ENCODE measurements around the gene RAD50.

DNA sequence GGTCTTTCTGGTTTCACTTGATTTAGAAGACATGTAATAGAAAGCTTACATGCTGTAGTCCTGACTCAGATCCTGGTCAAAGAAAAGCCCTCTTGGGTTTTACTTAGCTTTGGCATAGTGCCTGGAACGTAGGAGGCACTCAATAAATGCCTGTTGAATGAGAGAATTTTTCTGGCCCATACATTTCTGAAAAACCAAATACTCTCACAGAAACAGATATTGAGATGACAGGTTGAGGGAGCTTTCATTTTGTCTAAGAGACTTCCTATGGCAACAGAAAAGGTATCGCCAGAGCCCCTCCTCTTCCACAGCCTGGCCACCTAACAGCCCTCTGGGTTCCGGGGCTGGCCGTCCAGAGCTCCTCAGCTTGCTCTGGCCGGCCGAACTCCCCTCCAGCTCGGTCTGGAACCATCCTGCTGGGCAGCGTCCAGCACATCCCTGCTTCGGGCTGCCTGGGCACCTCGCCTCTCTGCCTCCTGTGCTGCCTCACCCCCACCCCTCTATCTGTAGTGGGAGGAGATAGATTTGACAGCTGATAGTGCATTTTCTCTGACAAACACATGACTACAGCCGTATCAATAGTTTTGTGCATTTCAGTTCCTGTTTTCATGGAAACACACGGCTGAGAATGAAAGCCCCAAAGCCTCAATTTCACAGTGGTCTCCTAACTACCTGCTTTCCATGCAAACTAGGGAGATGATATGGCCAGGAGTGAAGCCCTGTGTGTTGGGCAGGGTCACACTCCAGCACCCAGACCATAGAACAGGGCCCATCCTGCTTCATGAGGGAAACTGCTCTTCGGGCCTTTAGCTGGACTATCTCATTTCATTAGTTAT is 118.1 kb downstream of the RAD50 start:
- TF ChIP-seq TAF1 (IDR thresholded peaks at IDR 0.05; ENCODE audit: borderline replicate concordance, insufficient read depth, low read length) (no peak), SIN3A (IDR thresholded peaks at IDR 0.05; ENCODE audit: borderline replicate concordance, insufficient read depth, low read length) (no peak), POLR2AphosphoS5 (IDR thresholded peaks at IDR 0.05; ENCODE audit: low read depth, low read length) (no peak), FOXP2 (optimal IDR thresholded peaks at IDR 0.05; ENCODE audit: borderline replicate concordance, extremely low read depth, extremely low read length, insufficient read depth) (no peak)
- TF ChIP-seq, protein P1, sequence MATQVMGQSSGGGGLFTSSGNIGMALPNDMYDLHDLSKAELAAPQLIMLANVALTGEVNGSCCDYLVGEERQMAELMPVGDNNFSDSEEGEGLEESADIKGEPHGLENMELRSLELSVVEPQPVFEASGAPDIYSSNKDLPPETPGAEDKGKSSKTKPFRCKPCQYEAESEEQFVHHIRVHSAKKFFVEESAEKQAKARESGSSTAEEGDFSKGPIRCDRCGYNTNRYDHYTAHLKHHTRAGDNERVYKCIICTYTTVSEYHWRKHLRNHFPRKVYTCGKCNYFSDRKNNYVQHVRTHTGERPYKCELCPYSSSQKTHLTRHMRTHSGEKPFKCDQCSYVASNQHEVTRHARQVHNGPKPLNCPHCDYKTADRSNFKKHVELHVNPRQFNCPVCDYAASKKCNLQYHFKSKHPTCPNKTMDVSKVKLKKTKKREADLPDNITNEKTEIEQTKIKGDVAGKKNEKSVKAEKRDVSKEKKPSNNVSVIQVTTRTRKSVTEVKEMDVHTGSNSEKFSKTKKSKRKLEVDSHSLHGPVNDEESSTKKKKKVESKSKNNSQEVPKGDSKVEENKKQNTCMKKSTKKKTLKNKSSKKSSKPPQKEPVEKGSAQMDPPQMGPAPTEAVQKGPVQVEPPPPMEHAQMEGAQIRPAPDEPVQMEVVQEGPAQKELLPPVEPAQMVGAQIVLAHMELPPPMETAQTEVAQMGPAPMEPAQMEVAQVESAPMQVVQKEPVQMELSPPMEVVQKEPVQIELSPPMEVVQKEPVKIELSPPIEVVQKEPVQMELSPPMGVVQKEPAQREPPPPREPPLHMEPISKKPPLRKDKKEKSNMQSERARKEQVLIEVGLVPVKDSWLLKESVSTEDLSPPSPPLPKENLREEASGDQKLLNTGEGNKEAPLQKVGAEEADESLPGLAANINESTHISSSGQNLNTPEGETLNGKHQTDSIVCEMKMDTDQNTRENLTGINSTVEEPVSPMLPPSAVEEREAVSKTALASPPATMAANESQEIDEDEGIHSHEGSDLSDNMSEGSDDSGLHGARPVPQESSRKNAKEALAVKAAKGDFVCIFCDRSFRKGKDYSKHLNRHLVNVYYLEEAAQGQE (IDR thresholded peaks at IDR 0.05; ENCODE audit: insufficient read depth in 1 of 2, low read depth in 2 of 2, low read length in 2 of 2) = no peak

All from PFSK-1 (cell line).